ENCODE results near the gene GATC. TPM values are rescaled to one million over a fixed set of nuclear protein-coding genes. Genes with fewer than 3 reads are reported as not detected.

Gene GATC
- total and polyA plus RNA-seq, 2 experiments from 2014 or later = 15.9 to 18.3 TPM

GRCh38 chr12:120403869-120404268 is 42.4 kb upstream of the GATC start:
- no peak overlapping the region for H2AFZ ChIP-seq
- H3K4me2 ChIP-seq (ENCODE audit: unreplicated experiment) = no peak overlapping the region
- in situ Hi-C loops (cut with MboI) = no loop called here
- TF ChIP-seq EZH2 (IDR thresholded peaks at IDR 0.05; ENCODE audit: insufficient read depth, poor library complexity, severe bottlenecking) = no peak
- H3K9me2 ChIP-seq (ENCODE audit: insufficient read depth) = no peaks in the 10 kb centered on the region
- no peak overlapping the region for H3K4me3 ChIP-seq
- no peaks in the 10 kb centered on the region for H3K36me3 ChIP-seq (ENCODE audit: low read depth)
- peaks cover 7% of the 10 kb centered on the region for H3K27me3 ChIP-seq (replicated peaks; ENCODE audit: insufficient read depth)
- H3K9ac ChIP-seq = no peak overlapping the region
- H3K9me3 ChIP-seq (ENCODE audit: low read depth) = no peaks in the 10 kb centered on the region
- no peaks in the 10 kb centered on the region for H3F3A ChIP-seq (ENCODE audit: insufficient read depth)
- DNase-seq = no peak
- H3K79me2 ChIP-seq (ENCODE audit: insufficient read depth) = no peaks in the 10 kb centered on the region
- H3K27ac ChIP-seq = no peak overlapping the region
- H3K4me1 ChIP-seq (ENCODE audit: insufficient read depth) = no peaks in the 10 kb centered on the region
- H4K20me1 ChIP-seq (ENCODE audit: insufficient read depth) = no peaks in the 10 kb centered on the region
- WGBS, 2 experiments (ENCODE audit: low coverage in 1 of 2, low lambda C conversion rate in 2 of 2, missing lambda C conversion rate in 2 of 2) = 22% methylated on average over 3 of the region's 3 CpGs

- no peaks in the 10 kb centered on the region for H4K20me1 ChIP-seq (ENCODE audit: insufficient read depth)
- H3K4me3 ChIP-seq = no peak overlapping the region
- no peaks in the 10 kb centered on the region for H3F3A ChIP-seq (ENCODE audit: insufficient read depth)
- H3K27me3 ChIP-seq (replicated peaks; ENCODE audit: insufficient read depth) = peaks cover 7% of the 10 kb centered on the region
- H3K79me2 ChIP-seq (ENCODE audit: insufficient read depth) = no peaks in the 10 kb centered on the region
- no peaks in the 10 kb centered on the region for H3K9me3 ChIP-seq (ENCODE audit: low read depth)
- H3K36me3 ChIP-seq (ENCODE audit: low read depth) = no peaks in the 10 kb centered on the region
- TF ChIP-seq EZH2phosphoT487 (IDR thresholded peaks at IDR 0.05; ENCODE audit: insufficient read depth, low read depth) (no peak), EZH2 (IDR thresholded peaks at IDR 0.05; ENCODE audit: insufficient read depth, poor library complexity, severe bottlenecking) (no peak)
- H2AFZ ChIP-seq = no peak overlapping the region
- DNase-seq = no peak
- H3K9ac ChIP-seq = no peak overlapping the region
- H3K27ac ChIP-seq = no peak overlapping the region
- H3K4me1 ChIP-seq (ENCODE audit: insufficient read depth) = no peaks in the 10 kb centered on the region
- H3K4me2 ChIP-seq (ENCODE audit: unreplicated experiment) = no peak overlapping the region
- H3K9me2 ChIP-seq (ENCODE audit: insufficient read depth) = no peaks in the 10 kb centered on the region
- in situ Hi-C loops (cut with MboI) = no loop called here
- WGBS, 2 experiments (ENCODE audit: low coverage in 1 of 2, low lambda C conversion rate in 2 of 2, missing lambda C conversion rate in 2 of 2) = 0 to 8% methylated on average over 1 of the region's 1 CpG
Measured at GRCh38 chr12:120404271-120404670, 42.0 kb upstream of the GATC start.

GRCh38 chr12:120406069-120406468 is 40.2 kb upstream of the GATC start:
- Histone ChIP-seq H2AFZ (no peak overlapping the region), H4K20me1 (ENCODE audit: insufficient read depth) (no peaks in the 10 kb centered on the region), H3K27me3 (replicated peaks; ENCODE audit: insufficient read depth) (peaks cover 7% of the 10 kb centered on the region), H3K9me2 (ENCODE audit: insufficient read depth) (no peaks in the 10 kb centered on the region), H3K4me2 (ENCODE audit: unreplicated experiment) (no peak overlapping the region), H3K9me3 (ENCODE audit: low read depth) (no peaks in the 10 kb centered on the region), H3K9ac (no peak overlapping the region), H3K4me1 (ENCODE audit: insufficient read depth) (no peaks in the 10 kb centered on the region), H3K4me3 (no peak overlapping the region), H3K79me2 (ENCODE audit: insufficient read depth) (no peaks in the 10 kb centered on the region), H3F3A (ENCODE audit: insufficient read depth) (no peaks in the 10 kb centered on the region), H3K36me3 (ENCODE audit: low read depth) (no peaks in the 10 kb centered on the region), H3K27ac (no peak overlapping the region)
- no peak for DNase-seq
- no peak for TF ChIP-seq EZH2phosphoT487 (IDR thresholded peaks at IDR 0.05; ENCODE audit: insufficient read depth, low read depth)
- TF ChIP-seq EZH2 (IDR thresholded peaks at IDR 0.05; ENCODE audit: insufficient read depth, poor library complexity, severe bottlenecking) = no peak
- in situ Hi-C loops (cut with MboI) = no loop called here
- WGBS, 2 experiments (ENCODE audit: low coverage in 1 of 2, low lambda C conversion rate in 2 of 2, missing lambda C conversion rate in 2 of 2) = 67 to 74% methylated on average over 3 of the region's 3 CpGs

- H2AFZ ChIP-seq = no peak overlapping the region
- no peaks in the 10 kb centered on the region for H3K9me2 ChIP-seq (ENCODE audit: insufficient read depth)
- H3K4me3 ChIP-seq = no peak overlapping the region
- no peaks in the 10 kb centered on the region for H3K4me1 ChIP-seq (ENCODE audit: insufficient read depth)
- no peaks in the 10 kb centered on the region for H3F3A ChIP-seq (ENCODE audit: insufficient read depth)
- no peaks in the 10 kb centered on the region for H3K36me3 ChIP-seq (ENCODE audit: low read depth)
- no peaks in the 10 kb centered on the region for H4K20me1 ChIP-seq (ENCODE audit: insufficient read depth)
- no peaks in the 10 kb centered on the region for H3K9me3 ChIP-seq (ENCODE audit: low read depth)
- H3K4me2 ChIP-seq (ENCODE audit: unreplicated experiment) = no peak overlapping the region
- WGBS, 2 experiments (ENCODE audit: low coverage in 1 of 2, low lambda C conversion rate in 2 of 2, missing lambda C conversion rate in 2 of 2) = 72 to 82% methylated on average over 3 of the region's 3 CpGs
- H3K9ac ChIP-seq = no peak overlapping the region
- in situ Hi-C loops (cut with MboI) = no loop called here
- H3K27me3 ChIP-seq (replicated peaks; ENCODE audit: insufficient read depth) = peaks cover 7% of the 10 kb centered on the region
- no peaks in the 10 kb centered on the region for H3K79me2 ChIP-seq (ENCODE audit: insufficient read depth)
- DNase-seq = no peak
- no peak for TF ChIP-seq EZH2 (IDR thresholded peaks at IDR 0.05; ENCODE audit: insufficient read depth, poor library complexity, severe bottlenecking)
- no peak for TF ChIP-seq EZH2phosphoT487 (IDR thresholded peaks at IDR 0.05; ENCODE audit: insufficient read depth, low read depth)
- H3K27ac ChIP-seq = no peak overlapping the region
Measured at GRCh38 chr12:120406553-120406952, 39.7 kb upstream of the GATC start.

GRCh38 chr12:120408771-120409170 is 37.5 kb upstream of the GATC start:
- TF ChIP-seq EZH2phosphoT487 (IDR thresholded peaks at IDR 0.05; ENCODE audit: insufficient read depth, low read depth) (no peak), EZH2 (IDR thresholded peaks at IDR 0.05; ENCODE audit: insufficient read depth, poor library complexity, severe bottlenecking) (no peak)
- H4K20me1 ChIP-seq (ENCODE audit: insufficient read depth) = no peaks in the 10 kb centered on the region
- no peak overlapping the region for H2AFZ ChIP-seq
- DNase-seq = no peak
- H3K9me3 ChIP-seq (ENCODE audit: low read depth) = no peaks in the 10 kb centered on the region
- no peaks in the 10 kb centered on the region for H3K9me2 ChIP-seq (ENCODE audit: insufficient read depth)
- no peak overlapping the region for H3K4me3 ChIP-seq
- no peak overlapping the region for H3K4me2 ChIP-seq (ENCODE audit: unreplicated experiment)
- H3F3A ChIP-seq (ENCODE audit: insufficient read depth) = no peaks in the 10 kb centered on the region
- in situ Hi-C loops (cut with MboI) = no loop called here
- H3K4me1 ChIP-seq (ENCODE audit: insufficient read depth) = no peaks in the 10 kb centered on the region
- 82 to 84% methylated on average over 11 of the region's 11 CpGs for WGBS, 2 experiments (ENCODE audit: low coverage in 1 of 2, low lambda C conversion rate in 2 of 2, missing lambda C conversion rate in 2 of 2)
- H3K27ac ChIP-seq = no peak overlapping the region
- no peak overlapping the region for H3K9ac ChIP-seq
- H3K27me3 ChIP-seq (replicated peaks; ENCODE audit: insufficient read depth) = no peaks in the 10 kb centered on the region; the same call in 1 of the 2 replicates
- H3K79me2 ChIP-seq (ENCODE audit: insufficient read depth) = no peaks in the 10 kb centered on the region
- H3K36me3 ChIP-seq (ENCODE audit: low read depth) = no peaks in the 10 kb centered on the region
